Trophoblast cell (in vitro differentiated cells and primary cell): ENCODE measurements around the gene BCAS4.
"Not testable (repeated sequence)": the region's sequence is repeated elsewhere in the genome, so short reads cannot be mapped to it uniquely, and the experiment has no call there.

Experiments used
- DNase-seq, 2 donors: peaks; one replicate each; pipeline ENCODE4 v3.0.0-alpha.2; 2016
- H2AFZ ChIP-seq: 2 replicates; pipeline ENCODE4 v1.6.1; 2013; ENCODE audit warnings: low read length, moderate library complexity, mild to moderate bottlenecking; ENCODE audit not compliant: insufficient read depth, poor library complexity
- H2AK5ac ChIP-seq: 2 replicates; pipeline ENCODE4 v1.6.1; 2013; ENCODE audit warnings: mild to moderate bottlenecking, low read length
- H2BK120ac ChIP-seq: 2 replicates; pipeline ENCODE4 v1.6.1; 2013; ENCODE audit warnings: low read length, mild to moderate bottlenecking, moderate library complexity; ENCODE audit not compliant: insufficient read depth, poor library complexity
- H2BK12ac ChIP-seq: 2 replicates; pipeline ENCODE4 v1.6.1; 2013; ENCODE audit warnings: mild to moderate bottlenecking, low read length, moderate library complexity
- H2BK5ac ChIP-seq: 2 replicates; pipeline ENCODE4 v1.6.1; 2013; ENCODE audit warnings: low read length, low read depth, moderate library complexity, mild to moderate bottlenecking; ENCODE audit not compliant: poor library complexity
- H3K14ac ChIP-seq: 2 replicates; pipeline ENCODE4 v1.6.1; 2013; ENCODE audit warnings: mild to moderate bottlenecking, low read length
- H3K18ac ChIP-seq: 2 replicates; pipeline ENCODE4 v1.6.1; 2013; ENCODE audit warnings: mild to moderate bottlenecking, low read length
- H3K23ac ChIP-seq: 2 replicates; pipeline ENCODE4 v1.6.1; 2013; ENCODE audit warnings: low read length
- H3K27ac ChIP-seq: 2 replicates; pipeline ENCODE4 v1.5.1; 2013; ENCODE audit warnings: low read depth, mild to moderate bottlenecking, inconsistent platforms, low read length, moderate library complexity
- H3K27me3 ChIP-seq: 2 replicates; pipeline ENCODE4 v1.6.1; 2013; ENCODE audit warnings: inconsistent platforms, mild to moderate bottlenecking, low read length, moderate library complexity; ENCODE audit not compliant: insufficient read depth
- H3K36me3 ChIP-seq, 2 experiments: 1 replicate in 1 of 2; 2 replicates in 1 of 2; pipeline ENCODE4 v1.6.1; 2013; ENCODE audit warnings: low read length in 2 of 2, mild to moderate bottlenecking in 2 of 2, moderate library complexity in 1 of 2; ENCODE audit not compliant: insufficient read depth in 2 of 2, control insufficient read depth in 1 of 2
- H3K4ac ChIP-seq: 2 replicates; pipeline ENCODE4 v1.6.1; 2013; ENCODE audit warnings: low read depth, mild to moderate bottlenecking, low read length, moderate library complexity
- H3K4me1 ChIP-seq, 2 experiments: 1 replicate in 1 of 2; 2 replicates in 1 of 2; pipeline ENCODE4 v1.6.1; 2013; ENCODE audit warnings: low read length in 2 of 2, mild to moderate bottlenecking in 2 of 2, moderate library complexity in 1 of 2; ENCODE audit not compliant: insufficient read depth in 2 of 2, control insufficient read depth in 1 of 2
- H3K4me2 ChIP-seq: 2 replicates; pipeline ENCODE4 v1.6.1; 2013; ENCODE audit warnings: inconsistent platforms, mild to moderate bottlenecking, low read length, moderate library complexity
- H3K4me3 ChIP-seq: 2 replicates; pipeline ENCODE4 v1.5.1; 2013; ENCODE audit warnings: mild to moderate bottlenecking, low read depth, low read length, inconsistent platforms
- H3K79me1 ChIP-seq: one replicate; pipeline ENCODE4 v1.6.1; 2013; ENCODE audit warnings: low read length
- H3K79me2 ChIP-seq: 2 replicates; pipeline ENCODE4 v1.6.1; 2013; ENCODE audit warnings: low read length, mild to moderate bottlenecking; ENCODE audit not compliant: control insufficient read depth, insufficient read depth, poor library complexity
- H3K9ac ChIP-seq: 2 replicates; pipeline ENCODE4 v1.6.1; 2013; ENCODE audit warnings: mild to moderate bottlenecking, low read length
- H3K9me3 ChIP-seq: 2 replicates; pipeline ENCODE4 v1.6.1; 2013; ENCODE audit warnings: low read depth, mild to moderate bottlenecking, control low read depth, inconsistent platforms, low read length; ENCODE audit not compliant: insufficient read depth
- H4K12ac ChIP-seq: 2 replicates; pipeline ENCODE4 v1.6.1; 2013; ENCODE audit warnings: low read depth, mild to moderate bottlenecking, low read length, moderate library complexity
- H4K8ac ChIP-seq: 2 replicates; pipeline ENCODE4 v1.6.1; 2013; ENCODE audit warnings: low read depth, mild to moderate bottlenecking, low read length, moderate library complexity
- H4K91ac ChIP-seq: one replicate; pipeline ENCODE4 v1.6.1; 2013; ENCODE audit warnings: low read depth, mild to moderate bottlenecking, low read length, moderate library complexity
- WGBS: extraction: QIAGEN DNeasy Blood & Tissue Kit; methylation state at CpG from one replicate; pipeline ENCODE4 v1.1.7; 2013; ENCODE audit warnings: missing lambda C conversion rate; ENCODE audit not compliant: insufficient read length, insufficient coverage; ENCODE audit errors: extremely low coverage; 5-methylcytosine and 5-hydroxymethylcytosine counted together

Gene BCAS4

DNA sequence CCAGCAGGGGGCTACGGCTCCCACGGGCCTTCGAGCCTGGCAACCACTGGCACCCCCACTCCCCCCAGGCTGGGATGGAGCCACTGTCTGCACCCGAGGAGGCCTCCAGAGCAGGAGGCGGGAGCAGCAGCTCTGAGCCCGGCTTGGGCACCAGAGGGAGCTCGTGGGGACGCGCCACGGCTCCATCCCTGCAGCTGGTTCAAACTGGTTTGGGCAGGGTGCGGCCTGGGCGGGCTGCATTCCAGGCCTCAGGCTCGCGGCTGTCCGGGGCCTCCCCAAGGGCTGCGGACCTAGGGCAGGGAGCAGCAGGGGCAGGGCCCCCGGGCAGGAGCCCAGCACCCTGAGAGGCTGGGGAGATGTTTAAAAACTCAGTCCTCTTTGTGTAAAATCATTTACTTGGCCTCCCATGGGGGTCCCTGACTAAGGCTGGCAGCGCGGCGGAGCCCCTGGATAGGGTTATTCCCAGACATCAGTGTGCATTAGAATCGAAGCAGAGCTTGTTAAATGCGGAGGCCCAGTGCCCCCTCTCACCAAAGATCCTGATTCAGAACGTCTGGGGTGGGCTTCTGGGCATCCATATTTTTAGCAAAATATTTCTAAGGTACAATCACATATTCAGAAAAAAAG is 4.1 kb upstream of the BCAS4 start:
- H3K14ac ChIP-seq = peak overlapping the region; percentile 68
- H2AK5ac ChIP-seq = peak overlapping the region; percentile 15
- peak overlapping the region; percentile 46 for H2BK12ac ChIP-seq
- peak overlapping the region; percentile 92 for H4K8ac ChIP-seq
- H2BK120ac ChIP-seq = peak overlapping the region; percentile 87
- peak overlapping the region; percentile 88 for H4K91ac ChIP-seq
- peaks cover 9 to 13% of the 10 kb centered on the region in 2 experiments for H3K4me1 ChIP-seq
- H3K23ac ChIP-seq = no peak overlapping the region
- no peak overlapping the region for H3K9ac ChIP-seq
- H3K36me3 ChIP-seq = no peaks in the 10 kb centered on the region
- peaks cover 27% of the 10 kb centered on the region for H3K79me1 ChIP-seq
- H3K4me3 ChIP-seq = no peak overlapping the region
- peaks cover 3% of the 10 kb centered on the region for H3K79me2 ChIP-seq
- peak overlapping the region; percentile 85 for H2AFZ ChIP-seq
- H2BK5ac ChIP-seq = peak overlapping the region; percentile 71
- no CpG with 5 or more reads among the region's 23 CpGs for WGBS
- H3K4me2 ChIP-seq = peak overlapping the region; percentile 34
- peak; percentile 92 to 95 for DNase-seq
- H3K9me3 ChIP-seq = peaks cover 2% of the 10 kb centered on the region
- peak overlapping the region; percentile 54 for H3K18ac ChIP-seq
- H4K12ac ChIP-seq = peak overlapping the region; percentile 66
- peak overlapping the region; percentile 77 for H3K27ac ChIP-seq
- no peaks in the 10 kb centered on the region for H3K27me3 ChIP-seq
- peak overlapping the region; percentile 61 for H3K4ac ChIP-seq

- H2BK5ac ChIP-seq = no peak overlapping the region
- no CpG with 5 or more reads among the region's 14 CpGs for WGBS
Measured at GRCh38 chr20:50792708-50793574, 1.9 kb upstream of the BCAS4 start.

GRCh38 chr20:50793575-50794016 is 1.3 kb upstream of the BCAS4 start:
- not testable (repeated sequence) for H3K14ac ChIP-seq, H4K91ac ChIP-seq, H3K18ac ChIP-seq, H3K4me3 ChIP-seq, H3K9me3 ChIP-seq, H4K12ac ChIP-seq, H3K79me2 ChIP-seq, H3K23ac ChIP-seq, H4K8ac ChIP-seq, H3K27me3 ChIP-seq, H3K36me3 ChIP-seq, H2BK5ac ChIP-seq, H3K27ac ChIP-seq, H2AFZ ChIP-seq, H2AK5ac ChIP-seq, H3K9ac ChIP-seq, H2BK12ac ChIP-seq, H2BK120ac ChIP-seq, H3K4ac ChIP-seq, H3K4me2 ChIP-seq
- Histone ChIP-seq H3K79me1 (peaks cover 24% of the 10 kb centered on the region), H3K4me1 (peaks cover 9 to 10% of the 10 kb centered on the region in 2 experiments)
- peak in 1 of 2 donors; percentile 52 for DNase-seq
- WGBS = no CpG with 5 or more reads among the region's 13 CpGs

More at GRCh38 chr20:50792708-50793574, 1.9 kb upstream of the BCAS4 start:
- H3K23ac ChIP-seq = no peak overlapping the region
- DNase-seq = no peak
- H4K8ac ChIP-seq = no peak overlapping the region
- H4K12ac ChIP-seq = no peak overlapping the region
- H4K91ac ChIP-seq = no peak overlapping the region
- no peak overlapping the region for H2AK5ac ChIP-seq
- no peak overlapping the region for H3K27ac ChIP-seq
- peaks cover 9 to 13% of the 10 kb centered on the region in 2 experiments for H3K4me1 ChIP-seq
- peaks cover 3% of the 10 kb centered on the region for H3K79me2 ChIP-seq
- H3K4me3 ChIP-seq = no peak overlapping the region
- no peaks in the 10 kb centered on the region for H3K9me3 ChIP-seq
- no peak overlapping the region for H3K4me2 ChIP-seq
- H3K79me1 ChIP-seq = peaks cover 25% of the 10 kb centered on the region
- no peak overlapping the region for H2BK120ac ChIP-seq
- no peak overlapping the region for H2BK12ac ChIP-seq
- no peak overlapping the region for H3K9ac ChIP-seq
- no peaks in the 10 kb centered on the region for H3K27me3 ChIP-seq
- no peaks in the 10 kb centered on the region for H3K36me3 ChIP-seq
- no peak overlapping the region for H3K18ac ChIP-seq
- H3K4ac ChIP-seq = no peak overlapping the region
- no peak overlapping the region for H3K14ac ChIP-seq
- no peak overlapping the region for H2AFZ ChIP-seq

- no peak overlapping the region for H3K4me3 ChIP-seq
- no peaks in the 10 kb centered on the region for H3K9me3 ChIP-seq
- H3K23ac ChIP-seq = no peak overlapping the region
- peak overlapping the region; percentile 7 for H4K91ac ChIP-seq
- no CpG with 5 or more reads among the region's 35 CpGs for WGBS
- H3K14ac ChIP-seq = no peak overlapping the region
- no peaks in the 10 kb centered on the region for H3K27me3 ChIP-seq
- no peak overlapping the region for H2AK5ac ChIP-seq
- no peak overlapping the region for H3K27ac ChIP-seq
- no peak overlapping the region for H4K12ac ChIP-seq
- H3K18ac ChIP-seq = no peak overlapping the region
- DNase-seq = no peak
- no peaks in the 10 kb centered on the region for H3K36me3 ChIP-seq
- H2AFZ ChIP-seq = no peak overlapping the region
- peak overlapping the region; percentile 100 for H3K4me2 ChIP-seq
- H3K4ac ChIP-seq = no peak overlapping the region
- no peak overlapping the region for H2BK5ac ChIP-seq
- H2BK120ac ChIP-seq = no peak overlapping the region
- no peak overlapping the region for H3K9ac ChIP-seq
- peak overlapping the region; percentile 57 for H4K8ac ChIP-seq
- peaks cover 3% of the 10 kb centered on the region for H3K79me2 ChIP-seq
- peaks cover 9 to 10% of the 10 kb centered on the region in 2 experiments for H3K4me1 ChIP-seq
- H2BK12ac ChIP-seq = no peak overlapping the region
- peaks cover 23% of the 10 kb centered on the region for H3K79me1 ChIP-seq
Measured at GRCh38 chr20:50794181-50794845, 548 bp upstream of the BCAS4 start.
